AG04450 (cell line): ENCODE data around the gene NFIC. TPM values are rescaled to one million over a fixed set of nuclear protein-coding genes. Genes with fewer than 3 reads are reported as not detected.

Experiments used
- CTCF ChIA-PET: fragments of 300-600, 350-600 bp; formaldehyde crosslinking; extraction: SDS; loops from one replicate; lab custom pipeline; 2022; ENCODE audit warnings: antibody characterized with exemption, inconsistent platforms; lab: Charles Lee
- POLR2A ChIA-PET: fragments of 350-600 bp; formaldehyde crosslinking; extraction: SDS; loops from one replicate; lab custom pipeline; 2021; ENCODE audit warnings: antibody characterized with exemption, inconsistent platforms; lab: Yijun Ruan, JAX
- DNase-seq: peaks from one replicate; pipeline ENCODE4 v3.0.0-alpha.2; 2011; ENCODE audit warnings: low read depth, low spot score
- H3K27ac ChIP-seq: one replicate; pipeline ENCODE4 v1.5.1; 2012; ENCODE audit warnings: low read depth, low read length, control low read depth
- H3K27me3 ChIP-seq: one replicate; pipeline ENCODE4 v1.6.0; 2012; ENCODE audit warnings: low read length; ENCODE audit not compliant: control insufficient read depth, insufficient read depth
- H3K4me3 ChIP-seq: 2 replicates; pipeline ENCODE4 v1.5.1; 2011; ENCODE audit warnings: mild to moderate bottlenecking, low read depth, low read length, control low read depth
- H3K9me3 ChIP-seq: 2 replicates; pipeline ENCODE4 v1.5.1; 2012; ENCODE audit warnings: low read length; ENCODE audit not compliant: control insufficient read depth, insufficient read depth
- CTCF ChIP-seq: IDR thresholded peaks from 2 replicates; pipeline ENCODE4 v1.5.1; 2011; ENCODE audit warnings: low read depth, low read length, control low read depth, inconsistent platforms
- polyA plus RNA-seq: library from polyadenylated mRNA; depleted of rRNA; stranded (reverse); fragments of >200 nt; gene quantifications from 2 replicates; pipeline ENCODE4 v1.2.3, GENCODE V29; 2011

NFIC gene
- polyA plus RNA-seq, 1 experiment = 3.9 TPM

- DNase-seq = no peak
- CTCF ChIA-PET = interaction anchor here (0.8 kb wide), 1 partner anchor 200 kb away, joined by 3 read pairs; no protein-coding TSS in a partner anchor
- TF ChIP-seq CTCF = no peak
- no peak overlapping the region for H3K27ac ChIP-seq
- no peak overlapping the region for H3K4me3 ChIP-seq
- POLR2A ChIA-PET = interaction anchor here (0.6 kb wide), 1 partner anchor 12 kb away, joined by 3 read pairs; no protein-coding TSS in a partner anchor
- no peaks in the 10 kb centered on the region for H3K27me3 ChIP-seq
- H3K9me3 ChIP-seq = no peaks in the 10 kb centered on the region; the same call in 1 of the 2 replicates
Measured at GRCh38 chr19:3503036-3503572, 136.7 kb downstream of the NFIC start.

GRCh38 chr19:3504735-3505134 is 138.4 kb downstream of the NFIC start:
- Histone ChIP-seq H3K9me3 (no peaks in the 10 kb centered on the region; the same call in 1 of the 2 replicates), H3K4me3 (no peak overlapping the region), H3K27ac (no peak overlapping the region), H3K27me3 (no peaks in the 10 kb centered on the region)
- CTCF ChIA-PET = interaction anchor here (0.6 kb wide), 1 partner anchor 20 kb away, joined by 4 read pairs; no protein-coding TSS in a partner anchor
- DNase-seq = no peak
- POLR2A ChIA-PET = no interaction called here
- TF ChIP-seq CTCF = no peak

- POLR2A ChIA-PET = interaction anchor here (0.6 to 0.9 kb wide), 2 partner anchors 27 to 76 kb away, joined by 3 read pairs; no protein-coding TSS in a partner anchor
- peak within 1 kb of the TSS; percentile 89 for H3K4me3 ChIP-seq
- CTCF ChIA-PET = interaction anchor here (0.6 to 1.4 kb wide), 2 partner anchors 20 to 21 kb away, joined by 3 to 4 read pairs; no protein-coding TSS in a partner anchor
Measured at GRCh38 chr19:3505598-3506383, 139.4 kb downstream of the NFIC start, which contains the start of gene FZR1. Gene FZR1 (plus strand): TSS chr19:3506311. CDS start chr19:3522990, 16,679 bp downstream.

GRCh38 chr19:3506384-3507340 is 140.3 kb downstream of the NFIC start:
- POLR2A ChIA-PET = interaction anchor here (0.6 to 0.9 kb wide), 3 partner anchors 24 to 77 kb away, joined by 3 read pairs; partner anchors contain the start of gene SMIM44

More at GRCh38 chr19:3505598-3506383, 139.4 kb downstream of the NFIC start, which contains the start of gene FZR1:
- Histone ChIP-seq H3K27me3 (no peaks in the 10 kb centered on the region), H3K27ac (no peak within 1 kb of the TSS), H3K9me3 (no peaks in the 10 kb centered on the region; the same call in 1 of the 2 replicates)
- TF ChIP-seq CTCF = no peak
- DNase-seq = peak; percentile 95

More at GRCh38 chr19:3506384-3507340, 140.3 kb downstream of the NFIC start:
- no peak for TF ChIP-seq CTCF
- CTCF ChIA-PET = interaction anchor here (1.4 kb wide), 1 partner anchor 21 kb away, joined by 3 read pairs; no protein-coding TSS in a partner anchor
- Histone ChIP-seq H3K27me3 (no peaks in the 10 kb centered on the region), H3K9me3 (no peaks in the 10 kb centered on the region; the same call in 1 of the 2 replicates), H3K4me3 (peak overlapping the region; percentile 78), H3K27ac (no peak overlapping the region)
- no peak for DNase-seq
